IMR-90 (cell line): ENCODE results near the gene NEUROD2.
A peak's percentile ranks its signal among the peaks of the same experiment; 100 is the strongest.

Experiments used
- CEBPB ChIP-seq: IDR thresholded peaks from 2 replicates; pipeline ENCODE4 v1.6.1; 2012; ENCODE audit warnings: low read depth, low read length, improper control_type of control experiment
- CTCF ChIP-seq: conservative IDR thresholded peaks from 2 replicates; pipeline ENCODE4 v1.5.1; 2012; ENCODE audit warnings: mild to moderate bottlenecking, low read depth, low read length, improper control_type of control experiment
- NFE2L2 ChIP-seq: fragments of 150-350 bp; IDR thresholded peaks from 2 replicates; pipeline ENCODE4 v1.6.1; 2016; ENCODE audit warnings: low read depth, mild to moderate bottlenecking, low read length
- RFX5 ChIP-seq: IDR thresholded peaks from 2 replicates; pipeline ENCODE4 v1.8.0; 2012; ENCODE audit warnings: low read depth, mild to moderate bottlenecking, low read length, moderate library complexity

GRCh38 chr17:39576187-39576586, 31.5 kb downstream of the NEUROD2 start:
- TF ChIP-seq RFX5 (no peak), CTCF (peak; percentile 44; the same call in 1 of the 2 replicates), CEBPB (no peak), NFE2L2 (no peak)
